Subcutaneous abdominal adipose tissue (tissue), 5 donors: ENCODE measurements around the gene MZT2B.
A peak's percentile ranks its signal among the peaks of the same experiment; 100 is the strongest.
"Not testable (repeated sequence)": the region's sequence is repeated elsewhere in the genome, so short reads cannot be mapped to it uniquely, and the experiment has no call there.

Experiments
- H3K27ac ChIP-seq: one replicate; pipeline ENCODE4 v1.7.0; 2013; ENCODE audit warnings: low read depth, mild to moderate bottlenecking, inconsistent platforms, low read length, moderate library complexity
- H3K27me3 ChIP-seq, 5 donors: one replicate each; pipeline ENCODE4 v1.7.0; 2013; ENCODE audit warnings: low read length in 5 of 5, inconsistent platforms in 1 of 5; ENCODE audit not compliant: control insufficient read depth in 5 of 5, insufficient read depth in 4 of 5
- H3K36me3 ChIP-seq, 5 donors: one replicate each; pipeline ENCODE4 v1.7.0; 2013; ENCODE audit warnings: low read length in 5 of 5; ENCODE audit not compliant: control insufficient read depth in 5 of 5, insufficient read depth in 5 of 5
- H3K4me1 ChIP-seq, 5 donors: one replicate each; pipeline ENCODE4 v1.7.0; 2013; ENCODE audit warnings: low read length in 5 of 5, mild to moderate bottlenecking in 3 of 5, moderate library complexity in 1 of 5; ENCODE audit not compliant: control insufficient read depth in 5 of 5, insufficient read depth in 5 of 5
- H3K4me3 ChIP-seq, 5 donors: one replicate each; pipeline ENCODE4 v1.7.0; 2013; ENCODE audit warnings: low read length in 5 of 5, low read depth in 1 of 5
- H3K9ac ChIP-seq, 5 donors: one replicate each; pipeline ENCODE4 v1.7.0; 2013; ENCODE audit warnings: low read length in 5 of 5, mild to moderate bottlenecking in 4 of 5, moderate library complexity in 3 of 5
- H3K9me3 ChIP-seq, 5 donors: one replicate each; pipeline ENCODE4 v1.7.0; 2013; ENCODE audit warnings: low read length in 5 of 5; ENCODE audit not compliant: control insufficient read depth in 5 of 5
- donor health status: healthy.
- donor health status: healthy.
- donor health status: healthy.
- donor health status: healthy.
- donor health status: healthy.

MZT2B gene

DNA sequence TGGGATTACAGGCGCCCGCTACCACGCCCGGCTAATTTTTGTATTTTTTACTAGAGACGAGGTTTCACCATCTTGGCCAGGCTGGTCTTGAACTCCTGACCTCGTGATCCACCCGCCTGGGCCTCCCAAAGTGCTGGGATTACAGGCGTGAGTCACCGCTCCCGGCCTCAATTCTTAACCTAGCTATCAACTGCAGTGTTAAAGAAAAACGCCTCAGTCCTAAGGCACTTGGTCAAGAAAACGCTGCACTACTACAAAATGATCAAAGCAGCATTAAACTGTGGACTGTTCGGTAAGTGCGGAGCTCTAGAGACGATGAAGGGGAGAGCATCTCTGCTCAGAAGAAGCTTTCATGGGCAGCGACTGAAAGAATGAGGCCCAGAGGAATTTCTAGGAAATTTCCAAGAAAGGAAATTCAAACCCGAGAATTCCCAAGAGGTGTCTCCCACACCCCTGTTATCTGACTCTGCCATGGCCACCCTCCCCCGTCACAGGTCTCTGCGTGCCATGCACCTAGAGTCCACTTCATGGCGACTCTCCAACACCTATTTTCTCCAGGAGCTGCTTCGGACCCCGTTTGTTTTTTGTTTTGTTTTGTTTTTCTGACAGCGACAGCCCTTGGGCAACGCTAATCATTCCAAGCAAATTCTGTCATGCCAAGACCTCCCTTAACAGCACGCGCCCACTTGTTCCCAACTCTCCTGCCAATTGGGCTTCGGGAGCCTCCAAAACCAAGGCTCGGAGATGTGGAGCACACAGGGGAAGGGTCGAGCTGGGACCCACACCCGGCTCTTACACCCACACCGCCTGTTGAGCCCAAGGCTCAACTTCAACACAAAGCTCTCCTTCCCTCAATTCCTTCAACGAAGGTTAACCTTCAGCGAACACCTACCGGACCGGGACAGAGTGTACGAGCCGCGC lies 1.4 kb upstream of the MZT2B start:
- not testable (repeated sequence) for H3K9me3 ChIP-seq, H3K27me3 ChIP-seq
- peak overlapping the region; percentile 72 for H3K27ac ChIP-seq
- peak overlapping the region; percentile 73 to 97 (median 87) for H3K9ac ChIP-seq
- H3K36me3 ChIP-seq = peaks cover 0 to 14% (median 4%) of the 10 kb centered on the region in 5 donors
- peak overlapping the region; percentile 88 to 97 (median 93) for H3K4me3 ChIP-seq
- H3K4me1 ChIP-seq = peaks cover 0 to 24% (median 21%) of the 10 kb centered on the region in 5 donors

- peak within 1 kb of the TSS; percentile 88 to 97 (median 93) for H3K4me3 ChIP-seq
- H3K9ac ChIP-seq = peak within 1 kb of the TSS; percentile 73 to 97 (median 87)
- H3K36me3 ChIP-seq = peaks cover 0 to 9% (median 5%) of the 10 kb centered on the region in 5 donors
These were observed 660 bp upstream of the MZT2B start, which contains the start of gene SMPD4 for GRCh38 chr2:130181325-130181879. Gene SMPD4 (minus strand): TSS chr2:130181602. CDS start chr2:130176592, 5,010 bp downstream.

GRCh38 chr2:130182826-130183511 lies 907 bp downstream of the MZT2B start:
- not testable (repeated sequence) for H3K36me3 ChIP-seq, H3K9me3 ChIP-seq, H3K27ac ChIP-seq, H3K27me3 ChIP-seq
- Histone ChIP-seq H3K4me3 (peak overlapping the region; percentile 52 to 90 (median 54)), H3K9ac (peak overlapping the region in 3 of 5 donors; percentile 45 to 80 (median 53)), H3K4me1 (peaks cover 0 to 24% (median 21%) of the 10 kb centered on the region in 5 donors)

More at GRCh38 chr2:130181325-130181879, 660 bp upstream of the MZT2B start, which contains the start of gene SMPD4:
- peak within 1 kb of the TSS; percentile 72 for H3K27ac ChIP-seq
- no peaks in the 10 kb centered on the region for H3K27me3 ChIP-seq
- no peaks in the 10 kb centered on the region for H3K9me3 ChIP-seq
- peaks cover 0 to 24% (median 21%) of the 10 kb centered on the region in 5 donors for H3K4me1 ChIP-seq

DNA sequence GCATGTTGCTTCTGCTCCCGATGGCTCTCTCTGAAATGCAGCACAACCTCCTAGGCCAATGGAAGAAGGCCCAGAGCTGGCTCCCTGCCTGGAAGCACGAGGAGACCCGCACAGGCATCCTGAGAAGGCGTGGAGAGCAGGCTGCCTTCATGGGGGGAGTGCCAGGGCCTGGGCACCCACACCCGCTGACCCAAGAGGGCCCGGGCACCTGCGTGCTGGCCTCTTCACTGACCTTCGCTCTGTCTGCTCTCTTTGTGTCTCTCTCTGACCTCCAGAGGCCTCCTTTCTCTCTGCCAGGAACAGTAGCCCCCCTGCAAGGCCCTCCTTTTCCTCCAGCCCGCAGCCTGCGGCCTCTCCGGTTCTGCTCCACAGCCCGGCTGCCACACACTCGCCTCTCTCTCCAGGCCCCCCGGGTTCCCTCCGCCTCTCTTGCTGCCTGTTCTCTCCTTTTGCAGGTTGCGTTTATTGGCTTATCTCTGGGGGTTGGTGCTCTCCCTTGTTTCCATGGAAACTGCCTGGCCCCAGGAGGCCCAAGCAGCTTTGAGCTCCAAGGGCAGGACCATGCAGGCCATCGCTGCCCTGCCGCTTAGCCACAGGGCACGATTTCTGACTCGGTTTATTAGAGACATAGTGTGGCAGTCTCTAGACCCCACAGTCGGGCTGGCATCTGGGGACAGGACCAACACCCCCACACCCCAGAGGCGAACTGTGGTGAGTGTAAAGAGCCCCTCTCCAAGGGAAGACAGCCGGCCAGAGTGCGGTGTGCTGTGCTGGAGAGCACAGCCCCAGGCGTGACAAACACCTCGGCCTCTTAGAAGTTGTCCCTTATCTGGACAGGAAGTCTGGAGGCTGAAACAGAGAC lies 1.7 kb downstream of the MZT2B start:
- Histone ChIP-seq H3K36me3 (peaks cover 0 to 16% (median 4%) of the 10 kb centered on the region in 5 donors), H3K9me3 (no peaks in the 10 kb centered on the region), H3K9ac (peak overlapping the region in 1 of 5 donors; percentile 80), H3K4me1 (peaks cover 0 to 24% (median 21%) of the 10 kb centered on the region in 5 donors), H3K27ac (no peak overlapping the region), H3K4me3 (peak overlapping the region in 4 of 5 donors; percentile 52 to 90 (median 54)), H3K27me3 (no peaks in the 10 kb centered on the region)

- Histone ChIP-seq H3K27me3 (no peaks in the 10 kb centered on the region), H3K4me3 (no peak overlapping the region), H3K9me3 (no peaks in the 10 kb centered on the region)
These were observed 3.4 kb downstream of the MZT2B start for GRCh38 chr2:130185436-130185835.

DNA sequence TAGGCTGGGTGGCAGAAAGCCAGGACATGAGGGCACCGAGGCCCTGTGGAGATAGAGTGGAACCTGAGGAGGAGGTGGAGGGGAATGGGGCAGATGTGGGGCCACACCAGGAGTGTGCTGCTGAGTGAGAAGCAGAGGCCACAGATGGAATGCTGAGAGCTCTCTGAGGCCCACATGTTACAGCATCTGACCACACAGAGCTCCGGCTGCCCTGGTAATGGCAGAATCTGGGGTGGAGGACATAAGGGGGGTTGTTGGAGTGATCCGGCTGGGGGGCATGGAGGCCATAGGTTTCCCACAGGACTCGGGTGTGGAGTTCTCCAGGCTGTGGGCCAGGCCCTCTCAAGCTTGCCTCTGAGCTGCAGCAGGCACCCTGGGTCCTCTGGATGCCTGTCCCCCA lies 3.8 kb downstream of the MZT2B start:
- H3K9me3 ChIP-seq = no peaks in the 10 kb centered on the region
- H3K4me3 ChIP-seq = no peak overlapping the region
- H3K36me3 ChIP-seq = peaks cover 0 to 18% (median 5%) of the 10 kb centered on the region in 5 donors
- peak overlapping the region in 1 of 5 donors; percentile 25 for H3K9ac ChIP-seq
- H3K4me1 ChIP-seq = peaks cover 0 to 16% (median 13%) of the 10 kb centered on the region in 5 donors
- no peaks in the 10 kb centered on the region for H3K27me3 ChIP-seq
- H3K27ac ChIP-seq = no peak overlapping the region

More at GRCh38 chr2:130185436-130185835, 3.4 kb downstream of the MZT2B start:
- Histone ChIP-seq H3K4me1 (peaks cover 0 to 21% (median 17%) of the 10 kb centered on the region in 5 donors), H3K36me3 (peaks cover 0 to 16% (median 4%) of the 10 kb centered on the region in 5 donors), H3K27ac (no peak overlapping the region), H3K9ac (no peak overlapping the region)

DNA sequence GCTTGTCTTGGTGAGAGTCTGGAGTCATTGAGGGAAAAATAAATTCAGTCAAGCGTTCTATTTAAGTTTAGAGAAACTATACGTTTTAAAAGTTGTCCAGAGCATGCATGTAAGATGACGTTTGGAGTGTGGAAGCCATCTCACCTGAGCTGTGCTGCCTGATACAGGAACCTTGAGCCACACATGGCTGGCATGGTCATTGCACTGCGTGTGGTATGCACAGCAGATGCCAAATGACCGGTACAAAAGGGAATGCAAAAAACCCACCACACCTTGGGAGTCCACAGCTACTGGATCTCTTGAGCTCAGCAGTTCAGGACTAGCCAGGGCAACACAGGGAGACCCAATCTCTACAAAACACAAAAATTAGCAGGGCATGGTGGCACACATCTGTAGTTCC lies 4.3 kb downstream of the MZT2B start:
- no peak overlapping the region for H3K27ac ChIP-seq
- peaks cover 0 to 14% (median 10%) of the 10 kb centered on the region in 5 donors for H3K4me1 ChIP-seq
- no peaks in the 10 kb centered on the region for H3K27me3 ChIP-seq
- H3K4me3 ChIP-seq = no peak overlapping the region
- H3K9ac ChIP-seq = no peak overlapping the region
- H3K36me3 ChIP-seq = peaks cover 0 to 22% (median 9%) of the 10 kb centered on the region in 5 donors
- no peaks in the 10 kb centered on the region for H3K9me3 ChIP-seq

- Histone ChIP-seq H3K9ac (no peak overlapping the region), H3K4me3 (no peak overlapping the region), H3K36me3 (peaks cover 0 to 25% (median 12%) of the 10 kb centered on the region in 5 donors), H3K4me1 (peaks cover 0 to 14% (median 10%) of the 10 kb centered on the region in 5 donors), H3K9me3 (no peaks in the 10 kb centered on the region), H3K27ac (no peak overlapping the region), H3K27me3 (no peaks in the 10 kb centered on the region)
These were observed 5.2 kb downstream of the MZT2B start for GRCh38 chr2:130187268-130187667.
